Head of caudate nucleus (tissue), 42 donors: ENCODE results near the gene ELP4.
"Not testable (repeated sequence)": the region's sequence is repeated elsewhere in the genome, so short reads cannot be mapped to it uniquely, and the experiment has no call there.

Source experiments
- DNase-seq, 42 donors: peaks; one replicate each; pipeline versions ENCODE4 v3.0.0 to v3.0.0-alpha.2; 2020 to 2021; ENCODE audit warnings: mixed read lengths in 7 of 42
- intact Hi-C: fragments of 100-400 bp; cut with DNase I; formaldehyde crosslinking; loops from one replicate; pipeline ENCODE4 v1.15.0; 2022

The ELP4 gene

GRCh38 chr11:31529701-31530100 lies 20.1 kb downstream of the ELP4 start:
- intact Hi-C loops = no loop called here
- DNase-seq = no peak

- DNase-seq = no peak
- intact Hi-C loops = no loop called here
Measured at GRCh38 chr11:31531293-31531692, 21.7 kb downstream of the ELP4 start.

GRCh38 chr11:31535479-31535878 lies 25.9 kb downstream of the ELP4 start:
- intact Hi-C loops = no loop called here
- DNase-seq = no peak

- no peak for DNase-seq
- intact Hi-C loops = no loop called here
Measured at GRCh38 chr11:31542862-31543261, 33.3 kb downstream of the ELP4 start.

GRCh38 chr11:31555938-31556337 lies 46.4 kb downstream of the ELP4 start:
- intact Hi-C loops = no loop called here

GRCh38 chr11:31558001-31558400 lies 48.4 kb downstream of the ELP4 start:
- DNase-seq = no peak
- intact Hi-C loops = no loop called here

More at GRCh38 chr11:31555938-31556337, 46.4 kb downstream of the ELP4 start:
- no peak for DNase-seq

- DNase-seq = no peak
- intact Hi-C loops = no loop called here
Measured at GRCh38 chr11:31560842-31561476, 51.4 kb downstream of the ELP4 start.

- DNase-seq, intact Hi-C loops: not testable (repeated sequence)
Measured at GRCh38 chr11:31564517-31564916, 55.0 kb downstream of the ELP4 start.

GRCh38 chr11:31574133-31574532 lies 64.6 kb downstream of the ELP4 start:
- intact Hi-C loops = not testable (repeated sequence)

GRCh38 chr11:31575764-31576163 lies 66.2 kb downstream of the ELP4 start:
- intact Hi-C loops, DNase-seq: not testable (repeated sequence)

More at GRCh38 chr11:31574133-31574532, 64.6 kb downstream of the ELP4 start:
- not testable (repeated sequence) for DNase-seq

GRCh38 chr11:31579412-31579811 lies 69.8 kb downstream of the ELP4 start:
- intact Hi-C loops, DNase-seq: not testable (repeated sequence)

GRCh38 chr11:31582697-31583096 lies 73.1 kb downstream of the ELP4 start:
- no peak for DNase-seq
- intact Hi-C loops = no loop called here

GRCh38 chr11:31598454-31598853 lies 88.9 kb downstream of the ELP4 start:
- intact Hi-C loops = no loop called here

GRCh38 chr11:31601635-31602282 lies 92.2 kb downstream of the ELP4 start:
- intact Hi-C loops = no loop called here
- no peak for DNase-seq

More at GRCh38 chr11:31598454-31598853, 88.9 kb downstream of the ELP4 start:
- no peak for DNase-seq

- no peak for DNase-seq
- intact Hi-C loops = no loop called here
Measured at GRCh38 chr11:31606893-31607292, 97.3 kb downstream of the ELP4 start.

- no peak for DNase-seq
- intact Hi-C loops = no loop called here
Measured at GRCh38 chr11:31607914-31608313, 98.3 kb downstream of the ELP4 start.

- DNase-seq = no peak
- intact Hi-C loops = no loop called here
Measured at GRCh38 chr11:31608995-31609394, 99.4 kb downstream of the ELP4 start.

GRCh38 chr11:31610544-31610943 lies 101.0 kb downstream of the ELP4 start:
- no peak for DNase-seq
- intact Hi-C loops = no loop called here

- no peak for DNase-seq
- intact Hi-C loops = no loop called here
Measured at GRCh38 chr11:31617246-31617645, 107.7 kb downstream of the ELP4 start.

GRCh38 chr11:31619980-31620379 lies 110.4 kb downstream of the ELP4 start:
- DNase-seq = no peak
- intact Hi-C loops = no loop called here

GRCh38 chr11:31620434-31620833 lies 110.9 kb downstream of the ELP4 start:
- intact Hi-C loops = no loop called here
- no peak for DNase-seq
